GM18861 (cell line): Measurements from ENCODE around the gene SPANXC.
"Not testable (repeated sequence)": the region's sequence is repeated elsewhere in the genome, so short reads cannot be mapped to it uniquely, and the experiment has no call there.

Experiments used
- ATAC-seq: cut with Tn5 transposase; IDR thresholded peaks from one replicate; pipeline ENCODE4 v1.9.1; 2021; ENCODE audit not compliant: unreplicated experiment

Gene SPANXC

GRCh38 chrX:141242417-141242816 is at the start of gene SPANXC:
Gene SPANXC (minus strand): TSS chrX:141242517. CDS start chrX:141242457, 60 bp downstream.
- ATAC-seq: not testable (repeated sequence)

GRCh38 chrX:141279476-141279875 is 37.2 kb upstream of the SPANXC start:
- no peak for ATAC-seq

GRCh38 chrX:141278306-141278705 is 36.0 kb upstream of the SPANXC start:
- ATAC-seq: no peak

GRCh38 chrX:141258080-141258479 is 15.8 kb upstream of the SPANXC start:
- ATAC-seq: no peak

GRCh38 chrX:141221611-141222010 is 20.7 kb downstream of the SPANXC start:
- no peak for ATAC-seq

- ATAC-seq: no peak
These were observed 21.8 kb downstream of the SPANXC start for GRCh38 chrX:141220342-141221008.

GRCh38 chrX:141214196-141214595 is 28.1 kb downstream of the SPANXC start:
- no peak for ATAC-seq

- no peak for ATAC-seq
These were observed 40.4 kb downstream of the SPANXC start for GRCh38 chrX:141201962-141202361.
